C4-2B (cell line): ENCODE measurements around the gene FRMD4A.

Source experiments
- H3K27ac ChIP-seq: fragments of 450-650 bp; 2 replicates; pipeline ENCODE4 v1.5.1; 2017
- CTCF ChIP-seq: fragments of 450-650 bp; conservative IDR thresholded peaks from 2 replicates; pipeline ENCODE4 v1.5.1; 2017; ENCODE audit warnings: mild to moderate bottlenecking
- ZFX ChIP-seq: fragments of 450-650 bp; IDR thresholded peaks from 2 replicates; pipeline ENCODE4 v1.6.1; 2017

The FRMD4A gene

GRCh38 chr10:14134275-14134674 lies 196.4 kb downstream of the FRMD4A start:
- no peak for TF ChIP-seq CTCF
- no peak overlapping the region for H3K27ac ChIP-seq

GRCh38 chr10:14131261-14131960 lies 199.3 kb downstream of the FRMD4A start:
- H3K27ac ChIP-seq, result no peak overlapping the region
- TF ChIP-seq ZFX (no peak), CTCF (no peak)

- H3K27ac ChIP-seq, result no peak overlapping the region
- TF ChIP-seq CTCF, result no peak
- no peak for TF ChIP-seq ZFX
These were observed 201.0 kb downstream of the FRMD4A start for GRCh38 chr10:14129770-14130169.

GRCh38 chr10:14128519-14128918 lies 202.2 kb downstream of the FRMD4A start:
- TF ChIP-seq CTCF, result no peak
- no peak for TF ChIP-seq ZFX

GRCh38 chr10:14126697-14127440 lies 203.9 kb downstream of the FRMD4A start:
- H3K27ac ChIP-seq, result no peak overlapping the region
- TF ChIP-seq CTCF (no peak), ZFX (no peak)

More at GRCh38 chr10:14128519-14128918, 202.2 kb downstream of the FRMD4A start:
- H3K27ac ChIP-seq, result no peak overlapping the region

GRCh38 chr10:14125564-14125963 lies 205.2 kb downstream of the FRMD4A start:
- TF ChIP-seq ZFX (no peak), CTCF (no peak)
- H3K27ac ChIP-seq, result no peak overlapping the region

GRCh38 chr10:14124941-14125340 lies 205.8 kb downstream of the FRMD4A start:
- TF ChIP-seq ZFX (no peak), CTCF (no peak)
- H3K27ac ChIP-seq, result no peak overlapping the region
